GM12873 (cell line): ENCODE results near the gene FKBP1A.

ENCODE experiments used
- TF ChIP-seq, protein P1 (sequence below): IDR thresholded peaks from 2 replicates; pipeline ENCODE4 v1.5.1; 2012; ENCODE audit warnings: low read depth, mild to moderate bottlenecking, moderate library complexity, low read length, control low read depth; ENCODE audit not compliant: insufficient read depth; ENCODE audit errors: missing control alignments

Gene FKBP1A

DNA sequence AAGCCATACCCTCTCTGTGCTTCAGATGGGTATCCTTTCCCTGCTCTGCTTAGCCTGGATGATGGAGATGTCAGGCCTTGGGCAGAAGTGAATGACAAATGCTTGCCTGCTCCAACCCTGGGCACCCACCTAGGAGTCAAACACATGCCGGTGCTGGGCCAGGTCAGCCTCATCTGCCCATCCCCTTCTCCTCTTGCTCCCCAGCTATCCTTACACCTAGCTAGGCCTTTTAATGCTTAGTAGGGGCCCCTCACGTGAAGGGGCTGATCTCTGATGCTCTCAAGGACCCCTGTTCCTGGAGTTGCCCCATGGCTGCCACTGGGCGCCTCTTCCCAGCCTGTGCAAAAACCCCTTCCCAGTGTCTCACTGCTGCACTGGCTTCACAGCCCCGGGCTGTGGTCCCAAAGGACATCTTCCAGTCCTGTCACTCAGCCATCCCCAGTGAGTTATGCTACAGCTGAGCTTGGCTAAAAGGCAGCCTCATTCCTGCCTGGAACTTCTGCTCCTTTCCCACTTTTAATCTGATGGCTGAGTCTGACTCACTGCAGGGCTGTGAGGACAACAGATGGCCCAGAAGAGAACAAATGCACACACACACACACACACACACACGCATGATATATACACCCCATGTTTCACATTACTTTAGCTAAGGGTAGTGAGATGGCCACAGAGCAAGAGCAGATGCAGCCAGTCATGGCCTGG lies 51.1 kb downstream of the FKBP1A start:
- TF ChIP-seq, protein P1, sequence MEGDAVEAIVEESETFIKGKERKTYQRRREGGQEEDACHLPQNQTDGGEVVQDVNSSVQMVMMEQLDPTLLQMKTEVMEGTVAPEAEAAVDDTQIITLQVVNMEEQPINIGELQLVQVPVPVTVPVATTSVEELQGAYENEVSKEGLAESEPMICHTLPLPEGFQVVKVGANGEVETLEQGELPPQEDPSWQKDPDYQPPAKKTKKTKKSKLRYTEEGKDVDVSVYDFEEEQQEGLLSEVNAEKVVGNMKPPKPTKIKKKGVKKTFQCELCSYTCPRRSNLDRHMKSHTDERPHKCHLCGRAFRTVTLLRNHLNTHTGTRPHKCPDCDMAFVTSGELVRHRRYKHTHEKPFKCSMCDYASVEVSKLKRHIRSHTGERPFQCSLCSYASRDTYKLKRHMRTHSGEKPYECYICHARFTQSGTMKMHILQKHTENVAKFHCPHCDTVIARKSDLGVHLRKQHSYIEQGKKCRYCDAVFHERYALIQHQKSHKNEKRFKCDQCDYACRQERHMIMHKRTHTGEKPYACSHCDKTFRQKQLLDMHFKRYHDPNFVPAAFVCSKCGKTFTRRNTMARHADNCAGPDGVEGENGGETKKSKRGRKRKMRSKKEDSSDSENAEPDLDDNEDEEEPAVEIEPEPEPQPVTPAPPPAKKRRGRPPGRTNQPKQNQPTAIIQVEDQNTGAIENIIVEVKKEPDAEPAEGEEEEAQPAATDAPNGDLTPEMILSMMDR = no peak

DNA sequence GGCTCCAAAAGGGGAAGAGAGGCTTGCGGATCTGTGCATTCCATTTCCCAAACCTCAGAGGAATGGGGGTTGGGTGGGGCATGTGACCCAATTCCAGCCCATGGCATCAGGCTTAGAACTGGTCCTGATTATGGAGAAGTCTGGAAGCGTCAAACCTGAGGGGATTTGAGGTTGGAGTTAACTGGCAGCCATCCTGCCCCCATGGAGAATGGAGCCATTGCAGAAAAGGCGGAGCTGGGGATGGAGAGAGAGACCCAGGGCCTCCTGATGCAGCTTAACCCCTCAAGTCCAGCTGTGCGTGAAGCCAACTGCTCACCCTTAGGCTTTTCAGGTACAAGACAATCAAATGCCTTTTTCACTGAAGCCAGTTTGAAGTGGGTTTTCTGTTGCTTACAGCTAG lies 54.1 kb downstream of the FKBP1A start:
- TF ChIP-seq, protein P1 = no peak

DNA sequence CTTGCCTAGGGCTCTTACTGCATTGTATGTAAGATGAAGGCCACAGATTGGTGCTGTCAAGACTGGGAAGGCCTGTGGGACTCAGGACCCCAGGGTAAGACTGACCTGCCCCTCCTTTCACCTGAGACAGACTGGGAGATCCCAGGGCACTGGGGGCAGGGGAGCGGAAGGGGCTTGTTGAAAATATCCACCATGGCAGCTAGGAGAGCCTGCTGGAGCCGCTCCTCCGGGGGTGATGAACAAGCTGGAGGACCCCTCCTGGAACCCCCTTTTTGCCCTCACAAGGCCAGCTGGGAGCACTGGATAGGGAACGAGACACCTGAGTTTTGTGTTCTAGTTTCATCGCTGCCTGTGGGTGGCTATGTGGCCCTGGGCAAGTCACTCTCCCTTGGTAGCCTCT lies 54.8 kb downstream of the FKBP1A start:
- TF ChIP-seq, protein P1 = no peak

DNA sequence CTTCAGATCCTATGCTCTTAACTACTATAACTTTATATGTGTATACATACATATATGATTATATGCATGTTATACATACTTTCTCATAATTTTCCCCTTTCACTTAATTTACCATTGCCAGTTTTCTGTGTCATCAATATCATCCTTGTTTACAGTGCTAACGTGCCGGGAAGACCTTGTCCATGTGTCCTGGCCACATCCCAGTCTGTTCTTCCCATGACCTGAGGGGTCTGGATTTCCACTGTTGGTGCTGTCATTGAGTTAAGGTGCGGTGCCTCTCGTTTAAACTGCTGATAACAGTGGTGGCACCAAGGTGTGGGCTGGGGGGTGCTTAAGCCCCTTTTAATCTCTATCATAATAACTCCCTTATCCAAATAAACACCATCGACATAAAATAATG lies 55.4 kb downstream of the FKBP1A start:
- TF ChIP-seq, protein P1 = no peak

DNA sequence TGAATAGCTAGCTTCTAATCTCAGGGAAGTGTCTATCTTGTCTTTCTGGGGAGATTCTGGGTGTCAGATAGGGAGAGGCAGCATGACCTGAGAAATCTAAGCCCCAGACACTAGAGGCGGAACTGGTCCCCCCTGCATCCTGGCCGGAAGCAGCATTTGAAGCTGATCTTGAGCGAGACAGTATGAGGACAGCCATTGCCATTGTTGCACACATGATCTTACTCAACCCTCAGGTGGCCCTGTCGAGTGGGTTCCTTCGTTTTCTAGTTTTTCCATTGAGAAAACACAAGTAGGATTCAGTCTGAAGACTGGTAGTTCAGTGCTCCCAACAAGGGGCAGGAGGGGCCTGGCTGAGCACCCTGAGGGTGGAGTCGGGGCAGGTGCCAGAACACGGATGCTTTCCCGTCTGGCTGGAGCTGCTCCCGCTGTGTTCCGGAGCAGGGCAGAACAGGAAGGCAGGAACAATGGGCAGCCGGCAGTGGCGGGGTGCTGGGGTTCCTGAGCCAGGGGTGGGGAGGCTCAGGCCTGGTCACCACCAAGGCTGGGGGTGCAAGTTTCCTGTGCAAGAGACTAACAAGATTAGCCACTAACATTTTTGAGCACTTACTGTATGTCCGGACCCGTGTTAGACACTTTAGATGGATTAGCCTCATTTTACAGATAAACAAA lies 56.0 kb downstream of the FKBP1A start:
- TF ChIP-seq, protein P1 = no peak

DNA sequence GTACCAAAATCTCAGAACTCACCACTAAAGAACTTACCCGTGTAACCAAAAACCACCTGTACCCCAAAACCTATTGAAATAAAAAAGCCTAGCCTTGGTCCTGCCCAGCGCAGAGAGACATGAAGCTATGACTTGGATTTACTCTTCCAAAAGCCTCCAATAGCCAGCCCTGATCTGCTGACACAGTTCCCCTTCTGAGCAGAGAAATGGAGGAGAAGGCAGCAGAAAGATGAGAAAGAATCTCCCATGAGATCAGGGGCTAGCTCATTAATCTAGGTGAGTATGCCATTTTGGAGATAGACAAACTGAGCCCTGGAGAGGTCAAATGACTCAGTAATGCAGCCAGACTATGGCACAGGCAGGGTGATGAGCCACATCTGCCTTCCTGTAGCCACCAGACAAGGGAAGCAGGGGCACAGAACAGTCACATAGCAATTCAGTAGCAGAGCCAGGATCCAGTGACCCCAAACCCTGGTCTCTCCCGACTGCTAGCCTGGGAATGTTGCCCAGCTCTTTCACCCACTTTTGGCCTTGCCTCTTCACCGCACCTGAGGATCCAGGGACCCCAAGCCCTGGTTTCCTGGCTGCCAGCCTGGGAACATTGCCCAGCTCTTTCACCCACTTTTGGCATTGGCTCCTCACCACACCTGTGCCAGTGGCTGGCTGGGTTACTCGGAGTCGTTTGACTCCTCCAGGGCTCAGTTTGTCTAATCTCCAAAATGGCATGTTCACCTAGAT lies 56.7 kb downstream of the FKBP1A start:
- TF ChIP-seq, protein P1 = no peak

DNA sequence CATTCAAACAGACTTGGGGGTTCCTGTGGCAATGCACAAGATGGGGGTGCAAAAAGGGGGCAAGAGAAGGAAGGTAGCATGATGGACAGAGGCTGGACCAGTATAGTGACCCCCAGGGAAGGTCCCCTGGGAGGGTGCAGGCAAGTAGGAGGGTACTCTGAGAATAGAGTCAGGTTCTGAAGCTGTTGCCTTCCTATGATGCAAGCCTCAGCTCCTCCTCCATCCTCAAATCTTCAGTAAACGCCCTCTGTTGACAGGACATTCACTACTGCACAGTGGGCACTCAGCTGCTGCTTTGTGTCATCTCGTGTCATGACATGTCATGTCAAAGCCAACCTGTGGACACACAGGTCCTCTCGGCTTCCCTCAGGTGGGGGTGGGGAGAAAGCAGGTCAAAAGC lies 58.1 kb downstream of the FKBP1A start:
- TF ChIP-seq, protein P1 = no peak
